ENCODE results near the gene ARHGEF9.
A peak's percentile ranks its signal among the peaks of the same experiment; 100 is the strongest.
"Not testable (repeated sequence)": the region's sequence is repeated elsewhere in the genome, so short reads cannot be mapped to it uniquely, and the experiment has no call there.

ARHGEF9 gene

GRCh38 chrX:63657821-63658220 is 127.2 kb downstream of the ARHGEF9 start:
- peak; percentile 70 to 74 for DNase-seq

DNA sequence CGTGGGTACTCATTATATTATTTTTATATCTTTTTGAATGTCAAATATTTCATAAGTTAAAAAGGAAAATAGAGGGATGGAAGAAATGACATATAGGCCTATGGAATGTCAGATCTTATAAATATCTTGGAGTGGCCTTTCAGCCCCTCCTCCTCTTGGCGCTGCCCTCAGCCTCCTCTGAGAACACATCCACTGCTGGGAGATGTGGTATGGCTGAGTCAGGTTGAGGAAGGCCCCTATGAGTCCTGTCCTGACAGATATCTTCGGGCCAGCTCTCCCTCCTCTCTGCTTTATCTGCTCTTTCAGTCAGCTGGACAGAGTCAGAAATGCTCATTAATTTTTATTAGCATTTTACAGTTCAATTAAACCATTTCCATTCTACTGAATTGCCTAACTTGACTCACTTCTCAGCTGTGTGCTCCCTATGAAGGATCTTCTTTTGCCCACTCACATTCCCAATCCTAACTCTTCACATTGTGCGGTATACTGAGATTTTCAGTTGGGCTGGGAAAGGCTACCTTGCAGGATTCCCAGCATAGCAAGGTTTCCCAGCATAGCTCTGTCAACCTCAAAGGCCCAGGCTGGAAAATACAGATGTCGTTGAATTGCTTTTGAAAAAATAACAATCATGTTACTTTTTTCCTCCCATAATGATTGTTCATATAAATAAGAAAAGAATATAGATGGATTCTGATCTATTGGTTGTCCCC is 128.0 kb downstream of the ARHGEF9 start:
- no peak for DNase-seq

DNA sequence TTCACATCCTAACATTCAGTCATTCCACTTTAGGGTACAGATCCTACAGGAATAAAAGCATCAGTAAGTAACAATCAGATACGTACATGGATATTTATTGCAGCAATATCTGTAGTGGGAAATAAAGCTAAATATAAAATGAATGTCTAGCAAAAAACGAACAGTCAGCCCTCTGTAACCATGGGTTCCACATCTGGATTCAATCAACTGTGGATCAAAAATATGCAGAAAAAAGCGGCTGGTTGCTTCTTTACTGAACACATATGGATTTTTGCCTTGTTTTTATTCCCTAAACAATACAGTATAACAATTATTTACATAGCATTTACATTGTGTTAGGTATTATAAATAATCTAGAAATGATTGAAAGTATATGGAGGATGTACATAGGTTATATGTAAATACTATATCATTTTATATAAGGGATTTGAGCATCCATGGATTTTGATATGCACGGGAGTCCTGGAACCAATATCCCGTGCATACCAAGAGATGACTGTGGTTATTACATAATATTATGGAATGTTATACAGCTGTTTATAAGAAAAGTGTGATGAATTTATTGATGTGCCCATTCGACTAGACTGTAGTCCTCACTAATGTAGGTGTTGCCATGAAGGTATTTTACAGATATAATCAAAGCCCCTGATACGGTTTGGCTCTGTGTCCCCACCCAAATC is 132.8 kb downstream of the ARHGEF9 start:
- DNase-seq: no peak

GRCh38 chrX:63645748-63646147 is 139.3 kb downstream of the ARHGEF9 start:
- not testable (repeated sequence) for DNase-seq

DNA sequence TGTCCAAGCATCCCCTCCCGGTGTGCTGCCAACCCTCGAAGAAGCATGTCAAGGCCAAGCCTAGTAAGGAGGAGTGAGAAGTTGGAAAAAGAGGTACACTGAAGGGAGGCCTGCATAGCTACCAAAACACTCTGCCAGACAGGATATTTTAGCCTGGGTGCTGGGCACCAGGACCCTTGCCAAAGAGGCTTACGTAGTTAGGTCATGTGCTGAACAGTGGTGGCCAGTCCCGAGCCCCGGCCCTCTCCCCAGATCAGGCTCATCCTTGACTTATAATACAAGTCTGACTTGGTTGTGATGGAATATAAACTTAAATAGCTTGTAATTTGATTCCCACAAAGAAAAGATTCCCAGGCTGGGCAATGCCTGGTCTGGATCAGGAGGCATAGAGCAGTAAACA is 149.3 kb downstream of the ARHGEF9 start:
- DNase-seq: no peak

DNA sequence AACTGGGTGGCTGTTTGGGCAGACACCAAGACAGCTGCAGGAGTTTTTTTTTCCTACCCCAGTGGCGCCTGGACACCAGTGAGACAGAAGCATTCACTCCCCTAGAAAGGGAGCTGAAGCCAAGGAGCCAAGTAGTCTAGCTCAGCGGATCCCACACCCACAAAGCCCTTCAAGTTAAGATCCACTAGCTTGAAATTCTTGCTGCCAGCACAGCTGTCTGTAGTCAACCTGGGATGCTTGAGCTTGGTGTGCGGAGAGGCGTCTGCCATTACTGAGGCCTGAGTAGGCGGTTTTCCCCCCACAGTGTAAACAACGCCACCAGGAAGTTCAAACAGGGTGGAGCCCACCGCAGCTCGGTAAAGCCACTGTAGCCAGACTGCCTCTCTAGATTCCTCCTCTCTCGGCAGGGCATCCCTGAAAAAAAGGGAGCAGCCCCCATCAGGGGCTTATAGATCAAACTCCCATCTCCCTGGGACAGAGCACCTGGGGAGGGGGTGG is 171.4 kb downstream of the ARHGEF9 start:
- no peak for DNase-seq

- DNase-seq: no peak
Observed at GRCh38 chrX:63585936-63586335, 199.1 kb downstream of the ARHGEF9 start.
